OCI-LY3 (cell line): ENCODE measurements around the gene DCPS.
A peak's percentile ranks its signal among the peaks of the same experiment; 100 is the strongest.
"Not testable (repeated sequence)": the region's sequence is repeated elsewhere in the genome, so short reads cannot be mapped to it uniquely, and the experiment has no call there.

ENCODE experiments used
- H2AFZ ChIP-seq: fragments of 200-600, 300-600 bp; shearing (Covaris generic); 2 replicates; pipeline ENCODE4 v1.6.0; 2014; ENCODE audit warnings: antibody characterized with exemption, low read depth, low read length
- H3K27ac ChIP-seq: fragments of 200-600, 300-600 bp; sonication (generic); 2 replicates; pipeline ENCODE4 v1.5.1; 2014; ENCODE audit warnings: mild to moderate bottlenecking, low read length, moderate library complexity, mixed read lengths
- H3K27me3 ChIP-seq: fragments of 200-600, 300-600 bp; sonication (generic); 2 replicates; pipeline ENCODE4 v1.6.1; 2014; ENCODE audit warnings: low read depth, low read length, mixed read lengths
- H3K36me3 ChIP-seq: fragments of 200-600, 300-600 bp; sonication (generic); replicated peaks from 2 replicates; pipeline ENCODE3; 2014; ENCODE audit warnings: low read depth, low read length, mixed read lengths
- H3K4me1 ChIP-seq: fragments of 300-600, 200-600 bp; sonication (generic); 2 replicates; pipeline ENCODE4 v1.6.1; 2014; ENCODE audit warnings: low read length, mixed read lengths
- H3K4me2 ChIP-seq: fragments of 200-600, 300-600 bp; sonication (generic); 2 replicates; pipeline ENCODE4 v1.6.1; 2014; ENCODE audit warnings: low read length, mixed read lengths
- H3K4me3 ChIP-seq: fragments of 300-600, 200-600 bp; sonication (generic); 2 replicates; pipeline ENCODE4 v1.5.1; 2014; ENCODE audit warnings: antibody characterized with exemption, mild to moderate bottlenecking, low read length, moderate library complexity
- H3K79me2 ChIP-seq: fragments of 300-600, 200-600 bp; shearing (Covaris generic); 2 replicates; pipeline ENCODE4 v1.6.1; 2014; ENCODE audit warnings: mild to moderate bottlenecking, low read length, mixed read lengths
- H3K9ac ChIP-seq: fragments of 300-600, 200-600 bp; shearing (Covaris generic); 2 replicates; pipeline ENCODE4 v1.6.0; 2014; ENCODE audit warnings: mild to moderate bottlenecking, low read length, moderate library complexity
- H3K9me3 ChIP-seq: fragments of 200-600, 300-600 bp; shearing (Covaris generic); 2 replicates; pipeline ENCODE4 v1.6.1; 2014; ENCODE audit warnings: low read length, mixed read lengths; ENCODE audit not compliant: insufficient read depth
- H4K20me1 ChIP-seq: fragments of 200-600, 300-600 bp; sonication (generic); 2 replicates; pipeline ENCODE4 v1.6.1; 2016; ENCODE audit warnings: low read length, mixed read lengths; ENCODE audit not compliant: insufficient read depth
- EZH2phosphoT487 ChIP-seq: fragments of 200-600 bp; shearing (Covaris generic); IDR thresholded peaks from 2 replicates; pipeline ENCODE4 v1.6.1; 2018; ENCODE audit warnings: antibody characterized with exemption, mixed run types, low read depth
- TF ChIP-seq, protein P1 (sequence below): fragments of 200-600, 300-600 bp; sonication (generic); IDR thresholded peaks from 2 replicates; pipeline ENCODE4 v1.5.1; 2014; ENCODE audit warnings: antibody characterized with exemption, low read length, low read depth

DCPS gene

DNA sequence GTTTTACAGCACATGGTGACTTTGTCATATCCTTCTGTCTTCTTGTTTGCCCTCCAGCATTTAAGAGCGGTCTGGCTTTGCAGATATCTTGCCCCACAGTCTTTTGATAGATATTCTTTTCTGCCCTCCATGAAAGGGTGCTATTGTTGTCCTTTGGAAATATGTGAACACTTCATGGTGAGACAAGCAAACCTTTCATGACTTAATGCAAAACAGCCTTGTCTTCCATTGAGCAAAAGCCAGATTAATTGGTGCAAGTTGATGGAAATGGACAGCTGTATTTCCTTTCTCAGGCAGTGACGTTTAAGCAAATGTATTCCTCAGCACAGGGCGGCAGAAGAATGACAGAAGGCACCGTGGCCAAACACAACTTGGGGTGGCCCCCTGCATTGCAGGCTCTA lies 4.4 kb downstream of the DCPS start:
- Histone ChIP-seq H4K20me1 (peaks cover 24% of the 10 kb centered on the region), H3K4me3 (no peak overlapping the region), H3K27me3 (no peaks in the 10 kb centered on the region), H3K36me3 (peaks cover 33% of the 10 kb centered on the region), H2AFZ (no peak overlapping the region), H3K9me3 (no peaks in the 10 kb centered on the region), H3K79me2 (peaks cover 40% of the 10 kb centered on the region), H3K4me2 (no peak overlapping the region), H3K27ac (no peak overlapping the region), H3K4me1 (peaks cover 47% of the 10 kb centered on the region), H3K9ac (no peak overlapping the region)
- TF ChIP-seq, protein P1, sequence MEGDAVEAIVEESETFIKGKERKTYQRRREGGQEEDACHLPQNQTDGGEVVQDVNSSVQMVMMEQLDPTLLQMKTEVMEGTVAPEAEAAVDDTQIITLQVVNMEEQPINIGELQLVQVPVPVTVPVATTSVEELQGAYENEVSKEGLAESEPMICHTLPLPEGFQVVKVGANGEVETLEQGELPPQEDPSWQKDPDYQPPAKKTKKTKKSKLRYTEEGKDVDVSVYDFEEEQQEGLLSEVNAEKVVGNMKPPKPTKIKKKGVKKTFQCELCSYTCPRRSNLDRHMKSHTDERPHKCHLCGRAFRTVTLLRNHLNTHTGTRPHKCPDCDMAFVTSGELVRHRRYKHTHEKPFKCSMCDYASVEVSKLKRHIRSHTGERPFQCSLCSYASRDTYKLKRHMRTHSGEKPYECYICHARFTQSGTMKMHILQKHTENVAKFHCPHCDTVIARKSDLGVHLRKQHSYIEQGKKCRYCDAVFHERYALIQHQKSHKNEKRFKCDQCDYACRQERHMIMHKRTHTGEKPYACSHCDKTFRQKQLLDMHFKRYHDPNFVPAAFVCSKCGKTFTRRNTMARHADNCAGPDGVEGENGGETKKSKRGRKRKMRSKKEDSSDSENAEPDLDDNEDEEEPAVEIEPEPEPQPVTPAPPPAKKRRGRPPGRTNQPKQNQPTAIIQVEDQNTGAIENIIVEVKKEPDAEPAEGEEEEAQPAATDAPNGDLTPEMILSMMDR: no peak
- no peak for TF ChIP-seq EZH2phosphoT487

DNA sequence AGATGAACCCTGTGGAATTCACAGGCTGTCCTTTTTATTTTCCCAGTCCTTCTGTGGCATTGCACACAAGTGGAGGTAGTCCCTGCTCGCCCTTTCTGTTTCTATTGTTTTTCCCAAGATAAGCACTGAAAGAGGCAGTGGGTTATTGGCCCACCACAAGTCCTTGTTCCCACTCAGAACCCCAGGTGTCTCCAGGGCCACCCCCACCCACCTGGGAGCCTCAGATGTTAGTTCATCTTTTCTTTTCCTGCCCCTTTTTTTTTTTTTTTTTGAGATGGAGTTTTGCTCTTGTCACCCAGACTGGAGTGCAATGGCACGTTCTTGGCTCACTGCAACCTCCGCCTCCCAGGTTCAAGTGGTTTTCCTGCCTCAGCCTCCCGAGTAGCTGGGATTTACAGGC lies 4.9 kb downstream of the DCPS start:
- peaks cover 35% of the 10 kb centered on the region for H3K79me2 ChIP-seq
- peaks cover 24% of the 10 kb centered on the region for H4K20me1 ChIP-seq
- H3K27me3 ChIP-seq, H2AFZ ChIP-seq, H3K4me3 ChIP-seq, H3K4me2 ChIP-seq, H3K9ac ChIP-seq, H3K9me3 ChIP-seq, H3K27ac ChIP-seq: not testable (repeated sequence)
- H3K36me3 ChIP-seq: peaks cover 36% of the 10 kb centered on the region
- H3K4me1 ChIP-seq: peaks cover 52% of the 10 kb centered on the region

DNA sequence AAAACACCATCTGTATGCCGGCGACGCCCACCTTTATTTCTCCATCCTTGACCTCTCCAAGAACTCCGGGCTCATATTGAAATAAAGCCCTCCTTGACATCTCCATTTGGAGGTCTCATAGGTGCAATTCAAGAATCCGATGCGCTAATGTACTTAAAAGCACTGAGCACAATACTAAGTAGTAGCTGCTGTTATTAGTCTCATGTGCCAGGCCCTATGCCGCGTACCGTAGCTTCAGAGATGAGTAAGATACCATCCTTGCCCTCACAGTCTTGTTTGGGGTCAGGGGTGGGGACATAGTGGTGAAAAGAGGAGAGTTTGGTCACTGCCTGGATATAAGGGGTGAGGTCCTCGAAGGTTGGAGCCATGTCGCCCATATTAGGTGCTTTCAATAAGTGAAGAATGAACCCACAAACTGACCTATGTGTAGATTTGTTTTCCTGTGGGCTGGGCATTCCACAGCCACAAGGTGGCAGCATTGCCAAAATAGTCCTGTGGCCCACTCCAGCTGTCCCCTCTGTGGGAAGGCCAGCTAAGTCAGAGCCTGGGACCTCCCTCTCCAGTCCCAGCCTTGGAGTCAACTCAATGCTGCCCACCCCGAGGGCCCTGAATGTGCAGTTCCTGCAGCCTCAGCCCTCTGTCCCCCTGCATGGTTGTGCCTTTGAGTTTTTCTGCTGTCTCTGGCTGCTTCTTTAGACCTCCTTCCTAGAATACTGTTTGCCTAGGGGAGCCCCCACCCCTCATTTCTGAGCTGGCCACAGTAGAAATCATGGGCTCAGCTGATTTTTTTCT lies 6.5 kb downstream of the DCPS start:
- H3K9ac ChIP-seq: no peak overlapping the region
- H3K36me3 ChIP-seq: peaks cover 45% of the 10 kb centered on the region
- H3K9me3 ChIP-seq: no peaks in the 10 kb centered on the region
- no peaks in the 10 kb centered on the region for H3K27me3 ChIP-seq
- peak overlapping the region; percentile 77 for H3K27ac ChIP-seq
- H4K20me1 ChIP-seq: peaks cover 26% of the 10 kb centered on the region
- peaks cover 60% of the 10 kb centered on the region for H3K4me1 ChIP-seq
- peaks cover 29% of the 10 kb centered on the region for H3K79me2 ChIP-seq
- H2AFZ ChIP-seq: no peak overlapping the region
- H3K4me2 ChIP-seq: peak overlapping the region; percentile 31
- TF ChIP-seq, protein P1: peak; percentile 94
- no peak for TF ChIP-seq EZH2phosphoT487
- H3K4me3 ChIP-seq: no peak overlapping the region

DNA sequence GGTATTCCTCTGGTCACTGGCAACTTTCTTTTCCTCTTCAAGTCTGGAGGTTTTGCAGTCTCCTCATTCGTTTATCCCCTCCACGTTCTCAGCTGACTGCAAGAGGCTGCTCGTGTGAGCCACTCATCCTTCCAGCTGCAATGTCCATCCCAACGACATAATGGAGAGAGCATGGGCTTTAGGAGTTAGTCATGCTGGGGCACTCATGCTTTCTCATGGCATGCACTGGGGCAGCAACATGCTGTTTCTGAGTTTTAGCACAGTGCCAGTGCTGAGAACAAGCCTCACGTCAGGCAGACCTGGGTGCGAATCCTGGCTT lies 7.1 kb downstream of the DCPS start:
- Histone ChIP-seq H3K9me3 (no peaks in the 10 kb centered on the region), H4K20me1 (peaks cover 26% of the 10 kb centered on the region), H3K79me2 (peaks cover 29% of the 10 kb centered on the region), H3K36me3 (peaks cover 46% of the 10 kb centered on the region), H3K27me3 (no peaks in the 10 kb centered on the region), H3K4me3 (no peak overlapping the region), H3K4me2 (peak overlapping the region; percentile 26; the same call in 1 of the 2 replicates), H3K9ac (no peak overlapping the region; the same call in 1 of the 2 replicates), H3K4me1 (peaks cover 54% of the 10 kb centered on the region), H2AFZ (no peak overlapping the region), H3K27ac (peak overlapping the region; percentile 77)
- TF ChIP-seq EZH2phosphoT487: no peak
- TF ChIP-seq, protein P1: no peak
